B cell (primary cell): ENCODE data around the gene SPX.

ENCODE experiments used
- EZH2 ChIP-seq: IDR thresholded peaks from 2 replicates; pipeline ENCODE4 v1.6.1; 2012; ENCODE audit warnings: borderline replicate concordance, low read depth, mild to moderate bottlenecking, moderate library complexity, low read length; ENCODE audit not compliant: insufficient read depth, poor library complexity, severe bottlenecking
- TF ChIP-seq, protein P1 (sequence below): fragments of 200-600 bp; IDR thresholded peaks from one replicate; pipeline ENCODE4 v1.8.0; 2022; ENCODE audit warnings: antibody characterized with exemption, mild to moderate bottlenecking

DNA sequence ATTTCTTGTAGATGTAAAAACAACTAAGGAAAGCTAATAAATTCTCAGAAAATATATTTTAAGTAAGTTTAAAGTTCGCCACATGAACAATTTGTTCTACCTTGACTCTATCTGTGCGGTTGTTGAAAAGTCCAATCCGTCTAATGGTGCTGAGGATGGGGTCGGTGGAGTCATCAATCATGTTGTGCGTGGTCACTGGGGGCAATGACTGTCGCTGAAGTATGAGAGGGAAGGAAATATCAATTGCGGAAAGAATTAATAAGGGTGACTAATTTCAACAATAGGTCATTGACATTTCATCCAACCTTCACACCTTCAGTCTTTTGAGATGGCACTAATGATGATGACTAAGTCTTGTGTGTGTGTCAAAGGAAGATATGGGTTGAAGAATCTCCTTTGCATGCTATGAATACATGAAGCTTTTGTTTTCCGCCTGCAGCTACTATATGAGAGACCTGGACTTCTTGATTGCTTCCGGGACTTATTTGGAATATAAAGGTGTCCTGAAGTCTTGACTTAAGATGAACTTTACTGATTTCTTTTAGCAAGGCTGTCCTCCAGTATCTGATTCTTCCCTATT, 32.1 kb downstream of the SPX start:
- TF ChIP-seq, protein P1, sequence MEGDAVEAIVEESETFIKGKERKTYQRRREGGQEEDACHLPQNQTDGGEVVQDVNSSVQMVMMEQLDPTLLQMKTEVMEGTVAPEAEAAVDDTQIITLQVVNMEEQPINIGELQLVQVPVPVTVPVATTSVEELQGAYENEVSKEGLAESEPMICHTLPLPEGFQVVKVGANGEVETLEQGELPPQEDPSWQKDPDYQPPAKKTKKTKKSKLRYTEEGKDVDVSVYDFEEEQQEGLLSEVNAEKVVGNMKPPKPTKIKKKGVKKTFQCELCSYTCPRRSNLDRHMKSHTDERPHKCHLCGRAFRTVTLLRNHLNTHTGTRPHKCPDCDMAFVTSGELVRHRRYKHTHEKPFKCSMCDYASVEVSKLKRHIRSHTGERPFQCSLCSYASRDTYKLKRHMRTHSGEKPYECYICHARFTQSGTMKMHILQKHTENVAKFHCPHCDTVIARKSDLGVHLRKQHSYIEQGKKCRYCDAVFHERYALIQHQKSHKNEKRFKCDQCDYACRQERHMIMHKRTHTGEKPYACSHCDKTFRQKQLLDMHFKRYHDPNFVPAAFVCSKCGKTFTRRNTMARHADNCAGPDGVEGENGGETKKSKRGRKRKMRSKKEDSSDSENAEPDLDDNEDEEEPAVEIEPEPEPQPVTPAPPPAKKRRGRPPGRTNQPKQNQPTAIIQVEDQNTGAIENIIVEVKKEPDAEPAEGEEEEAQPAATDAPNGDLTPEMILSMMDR = no peak
- no peak for TF ChIP-seq EZH2
